CD4-positive, alpha-beta T cell treated with Interleukin-4 for 4 hours (primary cell): ENCODE measurements around the gene IQGAP3.

ENCODE experiments used
- DNase-seq: peaks from one replicate; pipeline ENCODE4 v3.0.0-alpha.2; 2020

The IQGAP3 gene

DNA sequence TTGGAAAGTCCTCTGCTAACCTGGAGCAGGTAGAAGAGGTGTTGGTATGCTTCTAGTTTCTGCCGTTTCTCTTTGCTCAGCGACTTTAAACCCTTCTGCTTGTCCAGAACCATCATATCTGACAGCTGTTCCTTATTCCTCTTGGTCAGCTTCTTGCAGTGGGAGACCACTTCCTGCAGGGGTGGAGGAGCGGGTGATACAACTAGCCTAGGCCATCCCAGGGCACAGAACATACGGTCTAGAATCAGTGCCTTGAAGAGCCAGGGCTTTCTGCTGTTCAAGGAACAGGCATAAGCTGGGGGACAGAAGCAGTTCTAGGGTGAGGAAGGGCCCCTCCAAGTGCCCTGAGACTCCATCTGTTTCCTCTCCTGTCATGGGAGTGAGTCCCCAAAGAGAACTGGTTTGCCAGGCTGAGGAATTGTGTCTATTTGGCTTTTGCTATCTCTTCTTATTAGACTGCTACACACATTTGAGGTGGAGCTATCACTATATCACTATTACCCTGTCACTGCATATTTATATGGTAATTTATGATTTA lies 32.5 kb downstream of the IQGAP3 start:
- DNase-seq, result no peak

- no peak for DNase-seq
Observed at GRCh38 chr1:156538711-156539440, 33.5 kb downstream of the IQGAP3 start.

DNA sequence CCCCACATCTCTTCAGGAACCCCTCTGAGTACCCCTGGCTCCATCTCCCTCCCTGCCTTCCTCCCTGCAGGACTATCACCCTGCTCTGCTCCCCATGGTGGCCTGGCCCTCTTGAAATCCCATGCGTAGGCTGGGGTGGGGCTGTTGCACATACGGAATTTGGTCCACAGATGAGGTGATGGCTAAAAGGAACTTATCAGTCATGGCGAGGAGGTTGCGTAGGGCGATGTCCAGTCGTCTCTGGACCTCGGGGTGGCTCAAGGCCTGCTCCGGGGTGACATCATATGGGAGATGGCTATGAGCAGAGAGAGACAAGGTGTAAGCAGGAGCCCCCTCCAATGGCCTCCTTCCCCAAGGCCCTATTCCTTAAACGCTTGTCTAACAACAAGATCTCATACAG lies 35.3 kb downstream of the IQGAP3 start:
- DNase-seq, result no peak

GRCh38 chr1:156534424-156535060 lies 37.8 kb downstream of the IQGAP3 start:
- no peak for DNase-seq

DNA sequence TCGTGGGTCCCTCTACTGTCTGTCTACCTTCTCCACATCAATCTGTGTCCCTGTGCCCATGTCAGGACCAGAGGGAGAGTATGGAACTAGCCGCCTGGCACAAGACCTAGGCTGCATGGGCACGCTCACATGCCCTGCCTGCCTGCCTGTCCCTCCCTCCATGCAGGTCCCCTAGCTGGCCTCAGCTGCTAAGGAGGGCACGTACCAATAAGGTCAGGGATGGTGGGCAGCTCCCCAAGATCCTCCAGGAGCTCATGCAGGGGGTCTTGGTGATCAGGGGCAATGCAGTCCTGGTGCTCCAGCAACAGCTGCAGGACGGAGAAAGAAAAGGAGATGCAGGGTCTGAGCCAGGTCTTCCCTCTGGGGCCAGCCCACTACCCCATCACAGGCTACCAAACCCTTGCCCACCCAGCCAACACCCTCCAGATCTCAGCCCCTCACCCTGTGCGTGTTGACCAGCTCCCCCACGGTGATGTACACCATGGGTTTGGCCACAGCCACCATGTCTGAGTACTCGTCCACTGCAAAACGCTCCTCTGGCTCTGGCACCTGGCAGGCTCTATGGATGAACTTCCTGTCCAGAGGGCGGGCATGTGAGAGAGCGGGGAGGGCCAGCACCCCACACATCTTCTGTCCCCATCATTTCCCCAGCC lies 38.7 kb downstream of the IQGAP3 start:
- DNase-seq, result no peak

DNA sequence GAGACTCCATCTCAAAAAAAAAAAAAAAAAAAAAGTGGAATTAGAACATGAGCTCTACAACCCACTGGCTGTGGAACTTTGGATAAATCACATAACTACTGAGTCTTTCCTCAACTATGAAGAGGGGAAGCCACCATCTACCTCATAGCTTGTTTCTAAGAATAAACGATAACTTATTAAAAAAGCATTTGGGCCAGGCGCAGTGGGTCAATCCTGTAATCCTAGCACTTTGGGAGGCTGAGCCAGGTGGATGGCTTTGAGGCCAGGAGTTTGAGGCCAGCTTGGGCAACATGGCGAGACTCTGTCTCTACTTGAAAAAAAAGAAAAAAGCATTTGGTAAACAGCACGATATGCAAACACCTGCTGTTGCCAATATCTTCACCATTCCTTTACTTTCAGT lies 40.0 kb downstream of the IQGAP3 start:
- no peak for DNase-seq

DNA sequence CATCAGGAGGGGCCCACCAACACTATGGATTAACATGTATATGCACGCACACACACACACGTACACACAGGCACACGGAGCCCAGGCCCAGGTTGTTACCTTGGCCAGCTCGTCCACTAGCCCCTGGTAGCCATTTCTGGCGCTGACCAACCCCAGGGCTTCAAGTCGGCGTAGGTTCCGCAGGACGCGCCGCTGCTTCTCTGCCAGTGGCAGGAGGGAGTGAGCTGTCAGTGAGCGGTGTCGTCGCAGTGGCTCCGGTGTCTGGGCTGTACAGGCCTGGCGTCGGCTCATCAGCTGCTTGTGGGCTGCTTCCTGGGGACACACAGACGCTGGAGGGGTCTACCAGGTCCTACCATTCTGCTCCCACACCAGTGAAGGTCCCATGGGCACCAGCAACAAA lies 42.4 kb downstream of the IQGAP3 start:
- no peak for DNase-seq

GRCh38 chr1:156528875-156529425 lies 43.4 kb downstream of the IQGAP3 start:
- no peak for DNase-seq

DNA sequence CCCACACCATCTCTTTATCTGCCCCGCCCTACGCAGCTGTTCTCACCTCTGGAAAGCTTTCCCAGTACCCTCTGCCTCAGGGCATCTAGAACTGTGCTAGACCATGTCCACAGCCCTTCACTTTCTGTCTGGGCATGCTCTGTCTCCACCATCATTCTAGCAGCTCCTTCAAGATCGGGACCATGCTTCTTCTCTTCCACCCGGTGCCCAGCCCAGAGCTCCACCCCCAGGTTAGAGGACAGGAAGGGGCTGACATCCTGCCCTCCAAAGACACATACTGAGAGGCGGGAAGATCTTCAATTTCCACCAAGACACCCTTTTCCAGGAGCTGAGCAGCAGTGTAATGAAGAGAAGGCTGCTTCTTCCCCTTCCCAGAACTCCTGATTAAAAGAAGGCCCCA lies 44.1 kb downstream of the IQGAP3 start:
- no peak for DNase-seq

DNA sequence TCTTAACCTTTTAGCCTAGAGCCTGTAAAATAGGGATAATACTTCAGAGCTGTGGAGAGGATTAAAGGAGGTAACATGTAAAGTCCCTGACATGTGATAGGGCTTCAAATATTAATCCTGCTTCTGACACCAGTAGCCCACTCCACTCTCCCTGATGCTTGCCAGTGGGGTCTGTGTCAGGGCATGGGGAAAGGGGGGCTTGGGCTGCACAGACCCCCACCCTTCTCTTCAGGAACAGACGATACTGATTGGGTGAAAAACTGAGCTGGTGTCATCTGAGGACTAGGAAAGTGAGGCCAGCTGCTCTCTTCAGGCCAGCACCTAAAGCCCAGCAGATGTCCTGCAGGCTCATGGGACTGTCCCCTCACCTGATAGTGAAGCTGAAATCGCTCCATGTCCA lies 44.8 kb downstream of the IQGAP3 start:
- DNase-seq, result no peak

DNA sequence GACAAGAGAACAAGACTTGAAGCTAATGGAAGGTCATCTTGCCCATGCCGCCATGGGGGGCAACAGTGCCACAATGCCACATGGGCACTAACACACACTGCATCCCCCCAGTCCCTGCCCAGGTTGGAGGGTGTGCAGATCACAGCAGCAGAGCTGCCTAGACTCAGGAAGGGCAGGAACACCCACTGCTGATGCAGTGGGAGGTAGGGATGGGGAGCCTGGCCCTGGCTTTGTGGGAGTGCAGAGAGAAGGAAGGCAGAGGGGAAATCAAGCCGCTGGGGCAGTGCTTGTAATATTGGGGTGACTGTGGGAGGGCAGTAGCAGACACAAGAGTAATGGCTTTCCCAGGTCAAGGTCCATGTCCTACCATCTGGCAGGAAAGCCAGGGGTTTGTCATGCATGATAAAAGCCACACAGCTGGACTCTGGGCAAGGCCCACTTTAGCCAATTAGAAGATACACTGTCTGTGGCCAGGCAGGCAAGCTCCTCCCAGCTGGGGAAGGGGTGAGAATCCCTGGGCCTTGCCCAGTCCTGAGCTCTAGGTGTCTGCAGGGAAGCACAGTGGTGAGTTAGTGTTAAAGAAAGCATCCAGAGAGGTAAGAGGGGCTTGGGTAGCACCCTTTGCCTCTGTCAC lies 46.4 kb downstream of the IQGAP3 start:
- DNase-seq, result no peak

GRCh38 chr1:156525071-156525501 lies 47.3 kb downstream of the IQGAP3 start:
- no peak for DNase-seq

DNA sequence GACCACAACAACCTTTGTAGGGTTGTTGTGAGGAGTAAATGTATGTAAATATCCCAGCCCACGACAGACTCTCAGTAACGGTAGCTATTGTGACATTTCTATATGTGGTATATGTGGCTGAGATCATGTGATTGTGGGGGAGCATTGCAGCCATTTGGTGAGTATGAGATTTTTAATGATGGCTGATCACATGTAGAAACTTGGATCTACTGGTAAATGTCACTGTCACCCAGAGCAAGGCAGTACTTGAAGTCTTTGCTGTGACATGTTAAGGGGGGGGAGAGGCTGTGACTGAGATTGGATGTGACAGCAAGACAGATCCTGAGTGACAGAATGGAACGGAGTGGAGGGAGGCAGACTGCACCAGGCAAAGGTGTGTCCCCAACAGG lies 47.9 kb downstream of the IQGAP3 start:
- DNase-seq, result peak; percentile 12

GRCh38 chr1:156523801-156524480 lies 48.4 kb downstream of the IQGAP3 start:
- no peak for DNase-seq

DNA sequence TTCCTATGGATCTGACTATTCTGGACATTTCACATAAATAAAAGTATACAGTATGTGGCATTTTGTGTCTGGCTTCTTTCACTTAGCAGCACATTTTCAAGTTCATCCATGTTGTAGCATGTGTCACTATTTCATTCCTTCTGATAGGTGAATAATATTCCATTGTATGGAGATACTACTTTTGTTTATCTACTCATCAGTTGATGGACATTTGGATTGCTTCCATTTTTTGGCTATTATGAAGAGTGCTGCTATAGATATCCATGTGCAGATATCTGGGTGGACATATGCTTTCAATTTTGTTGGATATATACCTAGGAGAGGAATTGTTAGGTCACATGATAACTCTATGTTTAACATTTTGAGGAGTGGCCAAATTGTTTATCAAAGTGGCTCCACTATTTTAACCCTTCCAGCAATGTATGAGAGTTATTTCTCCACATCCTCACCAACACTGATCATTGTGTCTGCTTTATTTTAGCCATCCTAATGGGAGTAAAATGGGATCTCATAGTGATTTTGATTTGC lies 49.9 kb downstream of the IQGAP3 start:
- DNase-seq, result no peak

DNA sequence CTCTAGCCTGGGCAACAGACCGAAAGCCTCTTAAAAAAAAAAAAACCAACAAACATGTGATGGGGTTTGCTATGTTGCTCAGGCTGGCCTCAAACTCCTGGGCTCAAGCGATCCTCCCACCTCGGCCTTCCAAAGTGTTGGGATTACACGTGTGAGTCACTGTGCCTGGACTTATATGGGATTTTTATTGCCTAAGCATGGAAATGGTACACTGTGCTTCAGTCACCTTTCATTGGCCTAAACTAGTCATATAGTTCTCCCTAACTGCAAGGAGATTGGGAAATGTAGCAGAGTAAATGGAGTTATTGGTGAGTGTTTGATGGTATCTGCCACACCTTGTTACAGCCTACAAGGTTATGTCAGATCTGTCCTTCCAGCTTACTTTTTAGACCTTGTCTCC lies 54.6 kb downstream of the IQGAP3 start:
- no peak for DNase-seq

- no peak for DNase-seq
Observed at GRCh38 chr1:156516821-156517220, 55.5 kb downstream of the IQGAP3 start.

DNA sequence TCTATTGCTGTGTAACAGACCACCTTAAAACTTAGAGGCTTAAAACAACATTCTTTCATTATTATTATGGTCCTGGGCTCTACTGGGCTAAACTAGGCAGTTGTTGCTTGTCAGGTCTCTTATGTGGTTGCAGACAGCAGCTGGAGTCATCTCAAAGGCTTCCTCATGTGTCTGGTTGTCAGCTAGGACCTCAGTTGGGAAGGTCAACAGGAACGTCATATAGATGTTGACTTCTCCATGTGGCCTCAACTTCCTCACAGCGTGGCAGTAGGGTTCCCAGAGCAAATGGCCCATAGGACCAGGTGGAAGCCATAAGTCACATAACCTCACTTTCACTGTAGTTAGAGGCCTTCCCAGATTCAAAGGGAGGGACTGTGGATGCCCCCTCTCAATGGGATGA lies 56.4 kb downstream of the IQGAP3 start:
- DNase-seq, result no peak

DNA sequence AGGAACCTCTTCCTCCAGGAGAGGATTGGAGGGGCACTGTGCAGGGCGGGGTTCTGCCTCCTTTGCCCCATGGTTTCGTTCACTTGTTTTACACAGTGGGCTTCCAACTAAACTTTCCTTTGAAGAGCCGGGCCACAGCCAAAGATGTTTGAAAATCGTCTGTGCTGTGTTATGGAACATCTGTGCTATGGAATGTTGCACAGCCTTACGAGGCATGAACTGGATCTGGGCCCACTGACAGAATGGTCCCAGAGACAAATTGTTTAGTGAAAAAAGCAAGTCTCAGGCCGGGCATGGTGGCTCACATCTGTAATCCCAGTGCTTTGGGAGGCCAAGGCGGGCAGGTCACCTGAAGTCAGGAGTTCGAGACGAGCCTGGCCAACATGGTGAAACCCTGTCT lies 59.2 kb downstream of the IQGAP3 start:
- DNase-seq, result no peak

DNA sequence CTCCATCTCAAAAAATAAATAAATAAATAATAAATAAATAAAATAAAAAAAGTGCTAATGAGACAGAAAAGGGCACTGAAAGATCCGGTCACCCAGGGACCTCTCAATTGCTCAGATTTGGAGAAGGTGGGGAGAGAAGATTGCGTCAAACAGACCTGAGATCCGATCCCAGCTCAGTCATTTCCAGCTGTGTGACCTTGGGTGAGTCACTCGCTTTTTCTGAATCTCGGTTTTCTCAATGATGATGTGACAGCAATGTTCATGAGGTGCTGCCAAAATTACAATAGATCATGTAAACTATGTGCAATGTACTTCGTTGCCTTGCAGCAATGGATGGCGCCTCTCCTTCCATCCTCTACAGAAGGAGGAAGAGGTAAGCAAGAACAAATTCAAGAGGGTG lies 60.7 kb downstream of the IQGAP3 start:
- DNase-seq, result no peak

DNA sequence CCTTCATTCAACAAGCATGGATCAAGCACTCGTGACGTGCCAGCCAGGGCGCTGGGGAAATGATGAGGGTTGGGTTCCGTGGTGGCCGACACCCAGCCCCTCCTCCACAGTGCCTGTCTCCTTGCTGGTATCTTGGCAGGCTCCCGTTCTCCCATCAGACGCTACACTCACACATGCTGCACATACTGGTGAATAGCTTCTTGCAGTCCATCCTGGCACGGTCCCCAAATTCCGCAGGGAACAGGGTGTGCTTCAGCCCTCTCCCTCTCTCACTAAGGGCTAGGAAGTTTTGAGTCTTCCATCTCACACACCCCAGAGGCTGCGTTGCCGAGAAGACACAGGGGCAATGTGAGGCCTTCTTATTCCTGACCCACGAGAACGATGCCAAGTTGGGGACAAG lies 61.7 kb downstream of the IQGAP3 start:
- no peak for DNase-seq

- no peak for DNase-seq
Observed at GRCh38 chr1:156509424-156510034, 62.8 kb downstream of the IQGAP3 start.
